H9 (cell line): ENCODE measurements around the gene PPP1R3C. TPM values are rescaled to one million over a fixed set of nuclear protein-coding genes. Genes with fewer than 3 reads are reported as not detected.

Experiments used
- DNase-seq: peaks from one replicate; pipeline ENCODE4 v3.0.0-alpha.2; 2017
- H2AFZ ChIP-seq: one replicate; pipeline ENCODE4 v1.6.1; 2013; ENCODE audit warnings: mild to moderate bottlenecking, low read length, control low read depth, moderate library complexity
- H2AK5ac ChIP-seq: 2 replicates; pipeline ENCODE4 v1.6.1; 2013; ENCODE audit warnings: low read length, control low read depth, mixed read lengths; ENCODE audit not compliant: insufficient read length
- H2BK120ac ChIP-seq: one replicate; pipeline ENCODE4 v1.6.1; 2013; ENCODE audit warnings: low read depth, mild to moderate bottlenecking, low read length, control low read depth, inconsistent platforms; ENCODE audit not compliant: poor library complexity, severe bottlenecking
- H2BK12ac ChIP-seq: 2 replicates; pipeline ENCODE4 v1.6.1; 2013; ENCODE audit warnings: low read length, control low read depth, mixed read lengths, low read depth; ENCODE audit not compliant: insufficient read length
- H2BK15ac ChIP-seq: 2 replicates; pipeline ENCODE4 v1.6.1; 2013; ENCODE audit warnings: low read depth, low read length, control low read depth
- H2BK20ac ChIP-seq: one replicate; pipeline ENCODE4 v1.6.1; 2013; ENCODE audit warnings: low read depth, mild to moderate bottlenecking, low read length, control low read depth, inconsistent platforms; ENCODE audit not compliant: poor library complexity, severe bottlenecking
- H2BK5ac ChIP-seq: 2 replicates; pipeline ENCODE4 v1.6.1; 2013; ENCODE audit warnings: low read length, control low read depth, mixed read lengths; ENCODE audit not compliant: insufficient read length
- H3K14ac ChIP-seq: 2 replicates; pipeline ENCODE4 v1.6.1; 2013; ENCODE audit warnings: low read length, control low read depth; ENCODE audit not compliant: insufficient read depth
- H3K18ac ChIP-seq: 2 replicates; pipeline ENCODE4 v1.6.1; 2013; ENCODE audit warnings: low read depth, mild to moderate bottlenecking, mixed read lengths, low read length, control low read depth; ENCODE audit not compliant: insufficient read length
- H3K23ac ChIP-seq: 2 replicates; pipeline ENCODE4 v1.6.1; 2013; ENCODE audit warnings: low read length, control low read depth, mixed read lengths, low read depth; ENCODE audit not compliant: insufficient read length
- H3K23me2 ChIP-seq: 2 replicates; pipeline ENCODE4 v1.6.1; 2013; ENCODE audit warnings: low read depth, mild to moderate bottlenecking, mixed read lengths, low read length, control low read depth; ENCODE audit not compliant: insufficient read length, poor library complexity, severe bottlenecking
- H3K27ac ChIP-seq: 2 replicates; pipeline ENCODE4 v1.5.1; 2013; ENCODE audit warnings: low read length, control low read depth, mixed read lengths, low read depth; ENCODE audit not compliant: insufficient read length
- H3K27me3 ChIP-seq: 2 replicates; pipeline ENCODE4 v1.6.1; 2013; ENCODE audit warnings: low read length, control low read depth, inconsistent platforms; ENCODE audit not compliant: insufficient read depth
- H3K4ac ChIP-seq: 2 replicates; pipeline ENCODE4 v1.6.1; 2013; ENCODE audit warnings: low read depth, mild to moderate bottlenecking, control low read depth, inconsistent platforms, low read length, moderate library complexity
- H3K4me1 ChIP-seq: 2 replicates; pipeline ENCODE4 v1.6.1; 2013; ENCODE audit warnings: low read length, control low read depth, inconsistent platforms; ENCODE audit not compliant: insufficient read depth
- H3K4me2 ChIP-seq: 2 replicates; pipeline ENCODE4 v1.6.1; 2013; ENCODE audit warnings: low read length, control low read depth, mixed read lengths; ENCODE audit not compliant: insufficient read length, insufficient read depth
- H3K56ac ChIP-seq: 2 replicates; pipeline ENCODE4 v1.6.1; 2013; ENCODE audit warnings: low read depth, mild to moderate bottlenecking, mixed read lengths, low read length, control low read depth; ENCODE audit not compliant: insufficient read length
- H3K79me1 ChIP-seq: 2 replicates; pipeline ENCODE4 v1.6.1; 2013; ENCODE audit warnings: low read depth, mild to moderate bottlenecking, moderate library complexity, low read length, control low read depth, inconsistent platforms; ENCODE audit not compliant: insufficient read depth, poor library complexity, severe bottlenecking
- H3K79me2 ChIP-seq: 2 replicates; pipeline ENCODE4 v1.6.1; 2013; ENCODE audit warnings: low read length, control low read depth, inconsistent platforms; ENCODE audit not compliant: insufficient read depth
- H3K9ac ChIP-seq: 2 replicates; pipeline ENCODE4 v1.6.1; 2013; ENCODE audit warnings: low read length, control low read depth, mixed read lengths; ENCODE audit not compliant: insufficient read length; ENCODE audit errors: extremely low read depth
- H3K9me3 ChIP-seq: one replicate; pipeline ENCODE4 v1.6.1; 2013; ENCODE audit warnings: low read depth, low read length, inconsistent platforms; ENCODE audit not compliant: control insufficient read depth
- H3T11ph ChIP-seq: one replicate; pipeline ENCODE4 v1.6.1; 2013; ENCODE audit warnings: mild to moderate bottlenecking, low read length, control low read depth, inconsistent platforms
- H4K20me1 ChIP-seq: one replicate; pipeline ENCODE4 v1.6.1; 2013; ENCODE audit not compliant: control insufficient read depth, insufficient read length, insufficient read depth
- H4K5ac ChIP-seq: 2 replicates; pipeline ENCODE4 v1.6.1; 2013; ENCODE audit warnings: low read depth, mild to moderate bottlenecking, mixed read lengths, low read length, control low read depth; ENCODE audit not compliant: insufficient read length
- H4K8ac ChIP-seq: replicated peaks from 2 replicates; pipeline ENCODE4 v1.6.1; 2013; ENCODE audit warnings: low read length, control low read depth, mixed read lengths, low read depth; ENCODE audit not compliant: insufficient read length
- H4K91ac ChIP-seq: 2 replicates; pipeline ENCODE4 v1.6.1; 2013; ENCODE audit warnings: low read depth, mild to moderate bottlenecking, moderate library complexity, mixed read lengths, low read length, control low read depth; ENCODE audit not compliant: insufficient read length
- H3K27ac Mint-ChIP-seq, 3 experiments: 2 replicates in 2 of 3; 3 replicates in 1 of 3; pipeline ENCODE4 v1.8.0; 2020 to 2021; ENCODE audit warnings: mixed read lengths in 3 of 3, mild to moderate bottlenecking in 1 of 3, moderate library complexity in 1 of 3
- H3K27me3 Mint-ChIP-seq: 2 replicates; pipeline ENCODE4 v1.8.0; 2021; ENCODE audit warnings: low read depth, mild to moderate bottlenecking, moderate library complexity, mixed read lengths
- H3K36me3 Mint-ChIP-seq, 3 experiments: 2 replicates in 2 of 3; 3 replicates in 1 of 3; pipeline ENCODE4 v1.8.0; 2020 to 2021; ENCODE audit warnings: low read depth in 3 of 3, mixed read lengths in 3 of 3; ENCODE audit not compliant: insufficient read depth in 1 of 3
- H3K4me1 Mint-ChIP-seq, 2 experiments: 2 replicates each; pipeline ENCODE4 v1.8.0; 2020; ENCODE audit warnings: mixed read lengths in 2 of 2
- H3K4me3 Mint-ChIP-seq, 2 experiments: 2 replicates in 1 of 2; 3 replicates in 1 of 2; pipeline ENCODE4 v1.8.0; 2020 to 2021; ENCODE audit warnings: mild to moderate bottlenecking in 2 of 2, mixed read lengths in 2 of 2, moderate library complexity in 1 of 2
- H3K9me3 Mint-ChIP-seq, 2 experiments: 2 replicates in 1 of 2; 3 replicates in 1 of 2; pipeline ENCODE4 v1.8.0; 2020; ENCODE audit warnings: mild to moderate bottlenecking in 2 of 2, mixed read lengths in 2 of 2, moderate library complexity in 1 of 2
- CTCF ChIP-seq: fragments of 200-600 bp; sonication (generic); conservative IDR thresholded peaks from 3 replicates; pipeline ENCODE4 v1.8.0; 2021; ENCODE audit warnings: antibody characterized with exemption, mild to moderate bottlenecking
- WGBS: extraction: QIAGEN DNeasy Blood & Tissue Kit; methylation state at CpG from one replicate; pipeline ENCODE4 v1.1.7; 2013; ENCODE audit warnings: missing lambda C conversion rate, low lambda C conversion rate, mixed read lengths; ENCODE audit not compliant: insufficient read length; ENCODE audit errors: extremely low coverage; 5-methylcytosine and 5-hydroxymethylcytosine counted together
- total RNA-seq: library from RNA; stranded (reverse); gene quantifications from 2 replicates; pipeline ENCODE4 v1.2.1, GENCODE V29; 2021

Gene PPP1R3C
- total RNA-seq, 1 experiment from 2014 or later: 1.2 TPM

- H2BK5ac ChIP-seq: no peak overlapping the region
- no peak overlapping the region for H3K4ac ChIP-seq
- H3K4me3 Mint-ChIP-seq: no peak overlapping the region
- H2BK12ac ChIP-seq: no peak overlapping the region
- no peak overlapping the region for H2BK120ac ChIP-seq
- peaks cover 6% of the 10 kb centered on the region; the same call in 1 of the 2 replicates for H3K27me3 Mint-ChIP-seq
- H3K14ac ChIP-seq: no peak overlapping the region
- no peak overlapping the region for H3K27ac ChIP-seq
- H4K91ac ChIP-seq: no peak overlapping the region
- H4K5ac ChIP-seq: no peak overlapping the region
- H3K27ac Mint-ChIP-seq: no peak overlapping the region
- H3K9me3 ChIP-seq: no peaks in the 10 kb centered on the region
- no peak overlapping the region for H3K9ac ChIP-seq
- H4K8ac ChIP-seq: no peak overlapping the region
- H4K20me1 ChIP-seq: no peaks in the 10 kb centered on the region
- no peaks in the 10 kb centered on the region for H3K79me2 ChIP-seq
- no peak overlapping the region for H2BK15ac ChIP-seq
- TF ChIP-seq CTCF: no peak
- peaks cover 0 to 6% (median 5%) of the 10 kb centered on the region in 3 experiments; a peak in 1 of 7 replicates for H3K36me3 Mint-ChIP-seq
- no CpG with 5 or more reads among the region's 4 CpGs for WGBS
- H3K4me1 Mint-ChIP-seq: no peaks in the 10 kb centered on the region
- H3K4me2 ChIP-seq: no peak overlapping the region
- no peak overlapping the region for H2AK5ac ChIP-seq
- no peak overlapping the region for H3K18ac ChIP-seq
- no peak for DNase-seq
- H3K27me3 ChIP-seq: no peaks in the 10 kb centered on the region
- H3K4me1 ChIP-seq: no peaks in the 10 kb centered on the region
- H2BK20ac ChIP-seq: no peak overlapping the region
- peaks cover 8% of the 10 kb centered on the region in 2 experiments; a peak in 4 of 5 replicates for H3K9me3 Mint-ChIP-seq
- no peaks in the 10 kb centered on the region for H3K79me1 ChIP-seq
- H3K56ac ChIP-seq: no peak overlapping the region
- H3T11ph ChIP-seq: no peak overlapping the region
- no peaks in the 10 kb centered on the region for H3K23me2 ChIP-seq
- no peak overlapping the region for H2AFZ ChIP-seq
- H3K23ac ChIP-seq: no peak overlapping the region
Observed at GRCh38 chr10:91601212-91601611, 31.7 kb downstream of the PPP1R3C start.
